Measurements from ENCODE around the gene OPCML. TPM values are rescaled to one million over a fixed set of nuclear protein-coding genes. Genes with fewer than 3 reads are reported as not detected.
A peak's percentile ranks its signal among the peaks of the same experiment; 100 is the strongest.

OPCML gene
- total RNA-seq, 1 experiment from 2014 or later = not detected

- Histone ChIP-seq H3K4me3 (ENCODE audit: low read depth in 2 of 2, low read length in 2 of 2) (no peak overlapping the region), H3K4me1 (ENCODE audit: control insufficient read depth, insufficient read depth, low read length) (no peaks in the 10 kb centered on the region), H3K27me3 (ENCODE audit: control insufficient read depth, insufficient read depth, low read length) (peaks cover 2% of the 10 kb centered on the region; the same call in 1 of the 2 replicates), H3K27ac (ENCODE audit: low read length) (no peak overlapping the region), H3K36me3 (ENCODE audit: control insufficient read depth, insufficient read depth, low read length) (no peaks in the 10 kb centered on the region), H3K9me3 (ENCODE audit: control insufficient read depth, insufficient read depth, low read depth, low read length) (no peaks in the 10 kb centered on the region)
- DNase-seq (ENCODE audit: low read depth, low spot score) (peak; percentile 32), ATAC-seq (peak; percentile 84)
- intact Hi-C loops (cut with micrococcal nuclease; ENCODE audit: unreplicated experiment) (loop anchor here (5.0 kb wide), 2 partner anchors 688 to 703 kb away; no protein-coding TSS in a partner anchor), in situ Hi-C loops (cut with HindIII; ENCODE audit: low pct_unique_long_range_greater_than_20kb, low sequenced_read_pairs) (no loop called here)
- ChIA-PET POLR2A (no interaction called here), CTCF (interaction anchor here (0.6 to 1.0 kb wide), 3 partner anchors 525 to 701 kb away, joined by 3 to 7 read pairs (median 5); no protein-coding TSS in a partner anchor)
- no TSS peak for BruUV-seq (replicated peaks)
- no peak for TF ChIP-seq TCF7L2 (IDR thresholded peaks at IDR 0.05; ENCODE audit: low read depth, low read length)
- no peak for TF ChIP-seq POLR2AphosphoS5 (IDR thresholded peaks at IDR 0.05; ENCODE audit: low read depth, low read length)
- TF ChIP-seq REST (IDR thresholded peaks at IDR 0.05; ENCODE audit: insufficient read depth in 1 of 2, low read depth in 2 of 2, low read length in 1 of 2) = no peak
- no peak for TF ChIP-seq SIN3A (IDR thresholded peaks at IDR 0.05; ENCODE audit: borderline replicate concordance, insufficient read depth, low read depth, low read length)
- peak; percentile 91 for TF ChIP-seq CTCF (IDR thresholded peaks at IDR 0.05)
Measured at GRCh38 chr11:133134314-133135173, 397.8 kb downstream of the OPCML start.

GRCh38 chr11:133133606-133134005 lies 398.7 kb downstream of the OPCML start:
- no peak overlapping the region for H3K4me3 ChIP-seq (ENCODE audit: low read depth in 2 of 2, low read length in 2 of 2)
- intact Hi-C loops (cut with micrococcal nuclease; ENCODE audit: unreplicated experiment) (loop anchor here (5.0 kb wide), 2 partner anchors 689 to 704 kb away; no protein-coding TSS in a partner anchor), in situ Hi-C loops (cut with HindIII; ENCODE audit: low pct_unique_long_range_greater_than_20kb, low sequenced_read_pairs) (no loop called here)
- no TSS peak for BruUV-seq (replicated peaks)
- CTCF ChIA-PET = no interaction called here
- POLR2A ChIA-PET = no interaction called here
- H3K9me3 ChIP-seq (ENCODE audit: control insufficient read depth, insufficient read depth, low read depth, low read length) = no peaks in the 10 kb centered on the region
- DNase-seq (ENCODE audit: low read depth, low spot score) (no peak), ATAC-seq (no peak)
- no peaks in the 10 kb centered on the region for H3K4me1 ChIP-seq (ENCODE audit: control insufficient read depth, insufficient read depth, low read length)
- H3K27ac ChIP-seq (ENCODE audit: low read length) = no peak overlapping the region
- TF ChIP-seq POLR2AphosphoS5 (IDR thresholded peaks at IDR 0.05; ENCODE audit: low read depth, low read length) (no peak), SIN3A (IDR thresholded peaks at IDR 0.05; ENCODE audit: borderline replicate concordance, insufficient read depth, low read depth, low read length) (no peak), REST (IDR thresholded peaks at IDR 0.05; ENCODE audit: insufficient read depth in 1 of 2, low read depth in 2 of 2, low read length in 1 of 2) (no peak), TCF7L2 (IDR thresholded peaks at IDR 0.05; ENCODE audit: low read depth, low read length) (no peak), CTCF (IDR thresholded peaks at IDR 0.05) (no peak)
- H3K27me3 ChIP-seq (ENCODE audit: control insufficient read depth, insufficient read depth, low read length) = peaks cover 2% of the 10 kb centered on the region; the same call in 1 of the 2 replicates
- H3K36me3 ChIP-seq (ENCODE audit: control insufficient read depth, insufficient read depth, low read length) = no peaks in the 10 kb centered on the region
